GM19351 (cell line): ENCODE results near the gene SMARCA4.
"Not testable (repeated sequence)": the region's sequence is repeated elsewhere in the genome, so short reads cannot be mapped to it uniquely, and the experiment has no call there.

ENCODE experiments used
- ATAC-seq: cut with Tn5 transposase; IDR thresholded peaks from one replicate; pipeline ENCODE4 v1.9.1; 2021; ENCODE audit warnings: mild to moderate bottlenecking, moderate library complexity; ENCODE audit not compliant: unreplicated experiment

SMARCA4 gene

GRCh38 chr19:10928563-10929401 is 32.0 kb upstream of the SMARCA4 start, which contains the start of the genes TIMM29 and YIPF2:
Gene TIMM29, plus strand, starts transcription at chr19:10928811. Its CDS starts 12 bp downstream, at chr19:10928823.
Gene YIPF2, minus strand, starts transcription at chr19:10928639. Its CDS starts 229 bp downstream, at chr19:10928410.
- ATAC-seq: peak; percentile 75

- no peak for ATAC-seq
These were observed 31.4 kb upstream of the SMARCA4 start for GRCh38 chr19:10929402-10929794.

GRCh38 chr19:10935371-10936059 is 25.3 kb upstream of the SMARCA4 start:
- ATAC-seq: no peak

GRCh38 chr19:10936661-10937084 is 24.2 kb upstream of the SMARCA4 start:
- no peak for ATAC-seq

- ATAC-seq: not testable (repeated sequence)
These were observed 19.2 kb upstream of the SMARCA4 start for GRCh38 chr19:10941649-10942048.

GRCh38 chr19:10943412-10943811 is 17.4 kb upstream of the SMARCA4 start:
- not testable (repeated sequence) for ATAC-seq

GRCh38 chr19:10945264-10945663 is 15.6 kb upstream of the SMARCA4 start:
- no peak for ATAC-seq

- ATAC-seq: no peak
These were observed 13.7 kb upstream of the SMARCA4 start for GRCh38 chr19:10946958-10947657.

GRCh38 chr19:10952809-10953208 is 8.0 kb upstream of the SMARCA4 start:
- no peak for ATAC-seq

GRCh38 chr19:10959277-10959968 is 1.4 kb upstream of the SMARCA4 start:
- ATAC-seq: not testable (repeated sequence)

GRCh38 chr19:10961073-10961860 is 437 bp downstream of the SMARCA4 start:
- peak; percentile 13 for ATAC-seq

GRCh38 chr19:10962863-10963262 is 2.0 kb downstream of the SMARCA4 start:
- no peak for ATAC-seq

- ATAC-seq: no peak
These were observed 3.0 kb downstream of the SMARCA4 start for GRCh38 chr19:10963865-10964264.

- no peak for ATAC-seq
These were observed 4.1 kb downstream of the SMARCA4 start for GRCh38 chr19:10964903-10965302.

- no peak for ATAC-seq
These were observed 4.6 kb downstream of the SMARCA4 start for GRCh38 chr19:10965398-10965797.

GRCh38 chr19:10966809-10967208 is 6.0 kb downstream of the SMARCA4 start:
- no peak for ATAC-seq

- no peak for ATAC-seq
These were observed 7.8 kb downstream of the SMARCA4 start for GRCh38 chr19:10968527-10969135.

- ATAC-seq: no peak
These were observed 10.4 kb downstream of the SMARCA4 start for GRCh38 chr19:10971107-10971726.
